HepG2 (cell line): ENCODE measurements around the gene C9orf43. TPM values are rescaled to one million over a fixed set of nuclear protein-coding genes. Genes with fewer than 3 reads are reported as not detected.

Source experiments
- ARHGAP35 ChIP-seq: sonication (generic); formaldehyde crosslinking; IDR thresholded peaks from 2 replicates; pipeline ENCODE4 v1.9.0; 2022; ENCODE audit warnings: mild to moderate bottlenecking, inconsistent platforms, moderate library complexity, missing genetic modification reagents, borderline replicate concordance
- FOXA3 ChIP-seq: IDR thresholded peaks from 2 replicates; pipeline ENCODE4 v1.6.1; 2016; ENCODE audit warnings: missing genetic modification reagents, missing compliant biosample characterization
- KDM5B ChIP-seq: sonication (generic); formaldehyde crosslinking; IDR thresholded peaks from 2 replicates; pipeline ENCODE4 v1.4.0; 2020; ENCODE audit warnings: missing genetic modification reagents, mild to moderate bottlenecking, borderline replicate concordance
- MEIS1 ChIP-seq: sonication (generic); formaldehyde crosslinking; IDR thresholded peaks from 2 replicates; pipeline ENCODE4 v1.9.0; 2021; ENCODE audit warnings: mild to moderate bottlenecking, missing genetic modification reagents, moderate library complexity, borderline replicate concordance
- NFYB ChIP-seq: sonication (generic); formaldehyde crosslinking; IDR thresholded peaks from 2 replicates; pipeline ENCODE4 v1.4.0; 2020; ENCODE audit warnings: missing genetic modification reagents
- NONO ChIP-seq, 2 experiments: fragments of 450-650 bp in 1 of 2; sonication (generic) in 1 of 2; formaldehyde crosslinking in 1 of 2; IDR thresholded peaks in 1 of 2; conservative IDR thresholded peaks in 1 of 2; 2 replicates each; pipeline versions ENCODE4 v1.6.1 to v1.8.0; 2017 to 2022; ENCODE audit warnings: mild to moderate bottlenecking in 1 of 2, missing genetic modification reagents in 1 of 2, moderate library complexity in 1 of 2
- POGK ChIP-seq: sonication (generic); formaldehyde crosslinking; conservative IDR thresholded peaks from 2 replicates; pipeline ENCODE4 v1.8.0; 2022; ENCODE audit warnings: mild to moderate bottlenecking, moderate library complexity, missing genetic modification reagents
- RXRB ChIP-seq: IDR thresholded peaks from 2 replicates; pipeline ENCODE4 v1.6.1; 2016; ENCODE audit warnings: borderline replicate concordance, missing genetic modification reagents, missing compliant biosample characterization
- SMYD3 ChIP-seq: sonication (generic); formaldehyde crosslinking; IDR thresholded peaks from 2 replicates; pipeline ENCODE4 v1.8.1; 2023; ENCODE audit warnings: mild to moderate bottlenecking, missing genetic modification reagents
- SP5 ChIP-seq: IDR thresholded peaks from 2 replicates; pipeline ENCODE4 v1.6.1; 2016; ENCODE audit warnings: low read depth, borderline replicate concordance
- ZNF776 ChIP-seq: sonication (generic); formaldehyde crosslinking; IDR thresholded peaks from 2 replicates; pipeline ENCODE4 v1.4.0; 2020; ENCODE audit warnings: mild to moderate bottlenecking, missing genetic modification reagents
- ZNF780A ChIP-seq: sonication (generic); formaldehyde crosslinking; IDR thresholded peaks from 2 replicates; pipeline ENCODE4 v1.8.0; 2022; ENCODE audit warnings: mild to moderate bottlenecking, missing genetic modification reagents, moderate library complexity
- ZXDC ChIP-seq: sonication (generic); formaldehyde crosslinking; IDR thresholded peaks from 2 replicates; pipeline ENCODE4 v1.5.0; 2020; ENCODE audit warnings: mild to moderate bottlenecking, missing genetic modification reagents
- polyA plus RNA-seq, 8 experiments: library from polyadenylated mRNA; depleted of rRNA in 3 of 8; stranded (reverse) in 7 of 8; unstranded in 1 of 8; fragments of >200 nt; fragmentation: Illumina TruSeq in 4 of 8; extraction: Trizol in 4 of 8; gene quantifications; 2 replicates each; pipeline versions ENCODE4 v1.2.1 to v1.2.3, GENCODE V29; 2011 to 2016; ENCODE audit warnings: low read depth in 4 of 8, missing spikeins in 1 of 8, mixed read lengths in 1 of 8; ENCODE audit not compliant: insufficient read depth in 1 of 8
- total RNA-seq, 5 experiments: library from RNA; depleted of rRNA; stranded (reverse); fragments of >200 nt; fragmentation: Illumina TruSeq; extraction: Trizol; gene quantifications; 2 replicates each; pipeline ENCODE4 v1.2.3, GENCODE V29; 2016; ENCODE audit warnings: low read depth in 1 of 5
- TF ChIP-seq, protein P1 (sequence below): sonication (generic); formaldehyde crosslinking; IDR thresholded peaks from 2 replicates; pipeline ENCODE4 v1.4.0; 2020; ENCODE audit warnings: missing genetic modification reagents, mild to moderate bottlenecking, borderline replicate concordance
- TF ChIP-seq, protein P2 (sequence below): sonication (generic); formaldehyde crosslinking; IDR thresholded peaks from 2 replicates; pipeline ENCODE4 v1.4.0; 2020; ENCODE audit warnings: missing genetic modification reagents

C9orf43 gene
- total and polyA plus RNA-seq, 2 of the 13 experiments (the other 11 are each of a cell fraction or from before 2014, with no cell fraction given), result 0.24 to 0.31 TPM

DNA sequence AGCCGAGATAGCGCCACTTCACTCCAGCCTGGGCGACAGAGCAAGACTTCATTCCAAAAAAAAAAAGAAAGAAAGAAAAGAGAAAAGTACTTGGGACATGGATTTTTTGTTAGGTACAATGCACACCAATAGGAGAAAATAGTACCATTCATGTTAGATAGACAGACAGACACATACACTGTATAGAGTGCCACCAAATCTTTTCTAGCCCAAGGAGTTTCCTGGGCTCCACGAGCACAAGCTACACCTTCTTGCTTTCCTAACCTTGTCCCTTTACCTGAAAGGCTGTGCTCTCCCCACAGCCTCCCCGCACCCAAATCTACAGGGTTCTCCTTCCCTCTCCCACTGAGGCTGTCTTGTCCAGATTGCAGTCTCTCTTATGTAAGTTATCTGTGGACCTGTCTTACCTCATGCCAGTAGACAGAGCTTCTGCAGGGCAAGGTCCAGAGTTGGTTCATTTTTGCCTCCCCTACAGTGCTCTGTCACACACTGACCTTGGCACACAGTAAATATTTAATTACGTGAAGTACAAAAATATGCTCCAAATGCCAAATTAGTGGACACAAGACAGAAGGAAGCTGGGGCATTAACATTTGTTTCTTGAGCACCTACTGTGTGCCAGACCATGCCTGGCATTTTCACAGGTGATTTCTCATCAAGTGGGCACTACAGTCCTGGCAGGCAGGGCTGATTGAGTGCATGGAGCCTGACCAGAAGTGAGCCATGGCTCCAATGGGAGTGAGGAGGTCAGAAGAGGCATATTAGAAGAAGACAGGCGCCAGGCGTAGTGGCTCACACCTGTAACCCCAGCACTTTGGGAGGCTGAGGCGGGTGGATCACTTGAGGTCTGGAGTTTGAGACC lies 15.3 kb upstream of the C9orf43 start (continued):
- TF ChIP-seq, protein P1, sequence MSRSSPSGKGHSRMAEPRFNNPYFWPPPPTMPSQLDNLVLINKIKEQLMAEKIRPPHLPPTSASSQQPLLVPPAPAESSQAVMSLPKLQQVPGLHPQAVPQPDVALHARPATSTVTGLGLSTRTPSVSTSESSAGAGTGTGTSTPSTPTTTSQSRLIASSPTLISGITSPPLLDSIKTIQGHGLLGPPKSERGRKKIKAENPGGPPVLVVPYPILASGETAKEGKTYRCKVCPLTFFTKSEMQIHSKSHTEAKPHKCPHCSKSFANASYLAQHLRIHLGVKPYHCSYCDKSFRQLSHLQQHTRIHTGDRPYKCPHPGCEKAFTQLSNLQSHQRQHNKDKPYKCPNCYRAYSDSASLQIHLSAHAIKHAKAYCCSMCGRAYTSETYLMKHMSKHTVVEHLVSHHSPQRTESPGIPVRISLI (CRISPR knock-in tag), result peak; percentile 71
- TF ChIP-seq FOXA3 (CRISPR knock-in tag) (peak; percentile 89), MEIS1 (peak; percentile 76; the same call in 1 of the 2 replicates), KDM5B (CRISPR knock-in tag) (0 out of 2 replicates have a peak, but pooled peaks have one; percentile 52), SMYD3 (CRISPR knock-in tag) (peak; percentile 58; the same call in 1 of the 2 replicates), NFYB (CRISPR knock-in tag) (no peak), ZXDC (CRISPR knock-in tag) (0 out of 2 replicates have a peak, but pooled peaks have one; percentile 47), RXRB (peak; percentile 94), SP5 (CRISPR knock-in tag) (peak; percentile 37; the same call in 1 of the 2 replicates), POGK (CRISPR knock-in tag) (peak; percentile 76), NONO (IDR thresholded peaks at IDR 0.05) (no peak), NONO (CRISPR knock-in tag; conservative IDR thresholded peaks at IDR 0.05) (peak; percentile 72; the same call in 1 of the 2 replicates), ARHGAP35 (peak; percentile 26; the same call in 1 of the 2 replicates), ZNF780A (no peak), ZNF776 (CRISPR knock-in tag) (0 out of 2 replicates have a peak, but pooled peaks have one; percentile 42)
- TF ChIP-seq, protein P2, sequence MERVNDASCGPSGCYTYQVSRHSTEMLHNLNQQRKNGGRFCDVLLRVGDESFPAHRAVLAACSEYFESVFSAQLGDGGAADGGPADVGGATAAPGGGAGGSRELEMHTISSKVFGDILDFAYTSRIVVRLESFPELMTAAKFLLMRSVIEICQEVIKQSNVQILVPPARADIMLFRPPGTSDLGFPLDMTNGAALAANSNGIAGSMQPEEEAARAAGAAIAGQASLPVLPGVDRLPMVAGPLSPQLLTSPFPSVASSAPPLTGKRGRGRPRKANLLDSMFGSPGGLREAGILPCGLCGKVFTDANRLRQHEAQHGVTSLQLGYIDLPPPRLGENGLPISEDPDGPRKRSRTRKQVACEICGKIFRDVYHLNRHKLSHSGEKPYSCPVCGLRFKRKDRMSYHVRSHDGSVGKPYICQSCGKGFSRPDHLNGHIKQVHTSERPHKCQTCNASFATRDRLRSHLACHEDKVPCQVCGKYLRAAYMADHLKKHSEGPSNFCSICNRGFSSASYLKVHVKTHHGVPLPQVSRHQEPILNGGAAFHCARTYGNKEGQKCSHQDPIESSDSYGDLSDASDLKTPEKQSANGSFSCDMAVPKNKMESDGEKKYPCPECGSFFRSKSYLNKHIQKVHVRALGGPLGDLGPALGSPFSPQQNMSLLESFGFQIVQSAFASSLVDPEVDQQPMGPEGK (CRISPR knock-in tag), result peak; percentile 57
